ENCODE data around the gene NKX2-1. TPM values are rescaled to one million over a fixed set of nuclear protein-coding genes. Genes with fewer than 3 reads are reported as not detected.

The NKX2-1 gene
- total RNA-seq, 1 experiment from 2014 or later = not detected

DNA sequence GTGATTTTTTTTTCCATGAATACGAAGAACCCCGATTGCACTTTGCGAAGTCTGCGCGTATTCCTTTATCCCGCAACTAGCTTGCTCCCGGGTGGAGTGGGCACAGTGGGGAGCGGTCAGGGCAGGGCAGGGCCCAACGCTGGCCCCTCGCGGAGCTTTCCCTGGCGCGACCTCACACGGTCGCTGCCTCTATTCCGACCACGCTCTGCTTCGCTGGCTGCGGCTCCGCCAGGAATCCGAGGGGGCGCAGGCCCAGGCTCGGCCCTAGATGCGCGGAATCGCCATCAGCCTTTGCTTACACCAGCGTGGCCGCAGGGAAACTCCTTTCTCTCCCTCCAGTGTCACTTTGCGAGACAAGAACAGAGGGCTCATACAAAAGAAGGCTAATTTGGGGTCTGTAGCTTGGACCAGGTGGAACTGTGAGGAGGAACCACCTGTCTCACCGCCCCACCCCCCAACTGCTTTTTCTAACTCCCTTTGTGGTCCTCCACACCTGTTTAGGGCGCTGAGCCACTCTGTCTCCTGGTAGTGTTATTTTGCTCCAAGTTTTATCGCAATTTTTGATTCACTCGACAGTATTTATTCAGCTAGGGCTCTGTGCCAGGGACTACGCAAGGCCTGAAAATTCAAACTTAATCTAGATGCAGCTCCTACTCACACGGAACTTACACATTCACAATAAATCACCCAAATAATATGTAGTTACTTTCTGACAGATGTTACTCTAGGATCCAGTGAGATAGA lies 3.1 kb upstream of the NKX2-1 start:
- Histone ChIP-seq H3K14ac (ENCODE audit: insufficient read depth, low read length) (no peak overlapping the region), H3K79me1 (ENCODE audit: insufficient read depth, low read depth, low read length, poor library complexity, severe bottlenecking) (no peaks in the 10 kb centered on the region), H4K20me1 (ENCODE audit: control insufficient read depth, insufficient read depth, insufficient read length) (no peaks in the 10 kb centered on the region), H2BK120ac (ENCODE audit: low read depth, low read length, poor library complexity, severe bottlenecking) (no peak overlapping the region), H3K23me2 (ENCODE audit: insufficient read length, low read depth, low read length, poor library complexity, severe bottlenecking) (peaks cover 7% of the 10 kb centered on the region), H2BK15ac (ENCODE audit: low read depth, low read length) (no peak overlapping the region), H4K8ac (replicated peaks; ENCODE audit: insufficient read length, low read depth, low read length) (no peak overlapping the region), H3K18ac (ENCODE audit: insufficient read length, low read depth, low read length) (no peak overlapping the region), H3K79me2 (ENCODE audit: insufficient read depth, low read length) (no peaks in the 10 kb centered on the region), H3K56ac (ENCODE audit: insufficient read length, low read depth, low read length) (no peak overlapping the region), H2AK5ac (ENCODE audit: insufficient read length, low read length) (no peak overlapping the region), H2BK12ac (ENCODE audit: insufficient read length, low read depth, low read length) (no peak overlapping the region), H3K9ac (ENCODE audit: extremely low read depth, insufficient read length, low read length) (no peak overlapping the region), H3T11ph (ENCODE audit: low read length) (no peak overlapping the region), H3K4me1 (ENCODE audit: insufficient read depth, low read length) (no peaks in the 10 kb centered on the region), H4K91ac (ENCODE audit: insufficient read length, low read depth, low read length) (no peak overlapping the region), H2AFZ (ENCODE audit: low read length) (no peak overlapping the region), H2BK5ac (ENCODE audit: insufficient read length, low read length) (no peak overlapping the region), H4K5ac (ENCODE audit: insufficient read length, low read depth, low read length) (no peak overlapping the region), H3K9me3 (ENCODE audit: control insufficient read depth, low read depth, low read length) (no peaks in the 10 kb centered on the region), H3K27me3 (ENCODE audit: insufficient read depth, low read length) (peaks cover 91% of the 10 kb centered on the region), H2BK20ac (ENCODE audit: low read depth, low read length, poor library complexity, severe bottlenecking) (no peak overlapping the region), H3K4ac (ENCODE audit: low read depth, low read length) (no peak overlapping the region), H3K23ac (ENCODE audit: insufficient read length, low read depth, low read length) (no peak overlapping the region), H3K27ac (ENCODE audit: insufficient read length, low read depth, low read length) (no peak overlapping the region), H3K4me2 (ENCODE audit: insufficient read depth, insufficient read length, low read length) (peak overlapping the region; percentile 10)
- Mint-ChIP-seq H3K27ac (no peak overlapping the region), H3K4me1 (peaks cover 11 to 25% of the 10 kb centered on the region in 2 experiments), H3K27me3 (ENCODE audit: low read depth) (peaks cover 100% of the 10 kb centered on the region), H3K4me3 (peak overlapping the region in 1 of 2 experiments; percentile 45; a peak in 2 of 5 replicates), H3K9me3 (peaks cover 2% of the 10 kb centered on the region in 2 experiments; a peak in 3 of 5 replicates), H3K36me3 (ENCODE audit: insufficient read depth in 1 of 3, low read depth in 3 of 3) (peaks cover 0 to 2% (median 0%) of the 10 kb centered on the region in 3 experiments; a peak in 1 of 7 replicates)
- DNase-seq = no peak
- TF ChIP-seq, protein P1, sequence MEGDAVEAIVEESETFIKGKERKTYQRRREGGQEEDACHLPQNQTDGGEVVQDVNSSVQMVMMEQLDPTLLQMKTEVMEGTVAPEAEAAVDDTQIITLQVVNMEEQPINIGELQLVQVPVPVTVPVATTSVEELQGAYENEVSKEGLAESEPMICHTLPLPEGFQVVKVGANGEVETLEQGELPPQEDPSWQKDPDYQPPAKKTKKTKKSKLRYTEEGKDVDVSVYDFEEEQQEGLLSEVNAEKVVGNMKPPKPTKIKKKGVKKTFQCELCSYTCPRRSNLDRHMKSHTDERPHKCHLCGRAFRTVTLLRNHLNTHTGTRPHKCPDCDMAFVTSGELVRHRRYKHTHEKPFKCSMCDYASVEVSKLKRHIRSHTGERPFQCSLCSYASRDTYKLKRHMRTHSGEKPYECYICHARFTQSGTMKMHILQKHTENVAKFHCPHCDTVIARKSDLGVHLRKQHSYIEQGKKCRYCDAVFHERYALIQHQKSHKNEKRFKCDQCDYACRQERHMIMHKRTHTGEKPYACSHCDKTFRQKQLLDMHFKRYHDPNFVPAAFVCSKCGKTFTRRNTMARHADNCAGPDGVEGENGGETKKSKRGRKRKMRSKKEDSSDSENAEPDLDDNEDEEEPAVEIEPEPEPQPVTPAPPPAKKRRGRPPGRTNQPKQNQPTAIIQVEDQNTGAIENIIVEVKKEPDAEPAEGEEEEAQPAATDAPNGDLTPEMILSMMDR (conservative IDR thresholded peaks at IDR 0.05) = no peak; the same call in 2 of the 3 replicates
- WGBS (ENCODE audit: extremely low coverage, insufficient read length, low lambda C conversion rate) = no CpG with 5 or more reads among the region's 35 CpGs
